GM12874 (cell line): ENCODE data around the gene HRH2.

Source experiments
- CTCF ChIP-seq: IDR thresholded peaks from 2 replicates; pipeline ENCODE4 v1.5.1; 2011; ENCODE audit warnings: low read depth, mild to moderate bottlenecking, control low read depth, low read length, moderate library complexity; ENCODE audit not compliant: insufficient read depth

The HRH2 gene

GRCh38 chr5:175629261-175629660 is 28.6 kb upstream of the HRH2 start:
- TF ChIP-seq CTCF, result no peak

- no peak for TF ChIP-seq CTCF
Measured at GRCh38 chr5:175629793-175630192, 28.1 kb upstream of the HRH2 start.

GRCh38 chr5:175635854-175636584 is 21.9 kb upstream of the HRH2 start:
- no peak for TF ChIP-seq CTCF

GRCh38 chr5:175638305-175638704 is 19.6 kb upstream of the HRH2 start:
- no peak for TF ChIP-seq CTCF

- TF ChIP-seq CTCF, result no peak
Measured at GRCh38 chr5:175640106-175640775, 17.6 kb upstream of the HRH2 start.

- TF ChIP-seq CTCF, result no peak
Measured at GRCh38 chr5:175642998-175643397, 14.9 kb upstream of the HRH2 start.

GRCh38 chr5:175646251-175646650 is 11.6 kb upstream of the HRH2 start:
- no peak for TF ChIP-seq CTCF
